Tibial artery (tissue), 4 donors: ENCODE measurements around the gene VSNL1.

Experiments used
- DNase-seq, 2 donors: peaks; one replicate each; pipeline ENCODE4 v3.0.0-alpha.2; 2019
- H3K27ac ChIP-seq, 2 donors: fragments of 200-600 bp; sonication (generic) in 1 of 2; 1 replicate in 1 of 2; 2 replicates in 1 of 2; pipeline ENCODE4 v1.5.1; 2018 to 2019; ENCODE audit warnings: mild to moderate bottlenecking in 1 of 2
- H3K27me3 ChIP-seq, 2 donors: fragments of 200-600 bp; sonication (generic) in 1 of 2; one replicate each; pipeline versions ENCODE4 v1.5.1 to v1.6.0; 2016 to 2019
- H3K36me3 ChIP-seq, 3 donors: fragments of 200-600 bp; sonication (generic) in 2 of 3; one replicate each; pipeline ENCODE4 v1.5.1; 2016 to 2019; ENCODE audit warnings: mild to moderate bottlenecking in 2 of 3
- H3K4me1 ChIP-seq, 4 donors: fragments of 200-600 bp; sonication (generic) in 2 of 4; 1 replicate in 3 of 4; 2 replicates in 1 of 4; pipeline ENCODE4 v1.5.1; 2016 to 2019
- H3K4me3 ChIP-seq, 2 donors: fragments of 200-600 bp; sonication (generic) in 1 of 2; 1 replicate in 1 of 2; 2 replicates in 1 of 2; pipeline ENCODE4 v1.5.1; 2018 to 2019; ENCODE audit warnings: mild to moderate bottlenecking in 2 of 2
- H3K9me3 ChIP-seq, 3 donors: fragments of 200-600 bp; sonication (generic) in 1 of 3; one replicate each; pipeline ENCODE4 v1.5.1; 2016 to 2019
- intact Hi-C: fragments of 100-400 bp; cut with DNase I; formaldehyde crosslinking; loops from one replicate; pipeline ENCODE4 v1.15.0; 2023; ENCODE audit warnings: low total_unique reads
- TF ChIP-seq, protein P1 (sequence below), 2 experiments: fragments of 200-600 bp in 1 of 2; fragments of 450-650 bp in 1 of 2; IDR thresholded peaks; one replicate each; pipeline ENCODE4 v1.5.1; 2017 to 2019; ENCODE audit warnings: antibody characterized with exemption in 2 of 2, mild to moderate bottlenecking in 1 of 2, moderate library complexity in 1 of 2

The VSNL1 gene

DNA sequence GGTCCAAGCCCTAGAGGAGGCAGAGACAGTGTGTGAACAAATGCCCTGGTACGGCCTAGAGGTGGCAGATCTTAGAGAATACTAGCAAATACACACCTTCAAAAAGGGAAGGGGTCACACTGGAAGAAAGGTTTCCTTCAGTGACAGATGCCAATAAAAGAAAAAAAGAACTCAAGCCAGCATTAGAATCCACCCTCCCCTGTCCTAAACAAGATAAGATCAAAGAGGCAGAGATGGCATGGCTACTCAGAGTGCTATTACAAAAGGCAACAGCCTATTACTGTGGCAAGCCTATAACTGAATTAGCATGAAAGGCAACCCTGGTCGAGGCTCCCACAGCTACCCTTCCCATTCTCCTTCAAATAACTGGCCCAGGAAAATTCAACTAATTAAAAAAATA is 143.5 kb downstream of the VSNL1 start:
- Histone ChIP-seq H3K27me3 (no peaks in the 10 kb centered on the region), H3K4me3 (no peak overlapping the region), H3K27ac (no peak overlapping the region), H3K4me1 (no peaks in the 10 kb centered on the region), H3K36me3 (peaks cover 38 to 49% (median 38%) of the 10 kb centered on the region in 3 donors), H3K9me3 (no peaks in the 10 kb centered on the region)
- intact Hi-C loops = no loop called here
- DNase-seq = no peak
- TF ChIP-seq, protein P1, sequence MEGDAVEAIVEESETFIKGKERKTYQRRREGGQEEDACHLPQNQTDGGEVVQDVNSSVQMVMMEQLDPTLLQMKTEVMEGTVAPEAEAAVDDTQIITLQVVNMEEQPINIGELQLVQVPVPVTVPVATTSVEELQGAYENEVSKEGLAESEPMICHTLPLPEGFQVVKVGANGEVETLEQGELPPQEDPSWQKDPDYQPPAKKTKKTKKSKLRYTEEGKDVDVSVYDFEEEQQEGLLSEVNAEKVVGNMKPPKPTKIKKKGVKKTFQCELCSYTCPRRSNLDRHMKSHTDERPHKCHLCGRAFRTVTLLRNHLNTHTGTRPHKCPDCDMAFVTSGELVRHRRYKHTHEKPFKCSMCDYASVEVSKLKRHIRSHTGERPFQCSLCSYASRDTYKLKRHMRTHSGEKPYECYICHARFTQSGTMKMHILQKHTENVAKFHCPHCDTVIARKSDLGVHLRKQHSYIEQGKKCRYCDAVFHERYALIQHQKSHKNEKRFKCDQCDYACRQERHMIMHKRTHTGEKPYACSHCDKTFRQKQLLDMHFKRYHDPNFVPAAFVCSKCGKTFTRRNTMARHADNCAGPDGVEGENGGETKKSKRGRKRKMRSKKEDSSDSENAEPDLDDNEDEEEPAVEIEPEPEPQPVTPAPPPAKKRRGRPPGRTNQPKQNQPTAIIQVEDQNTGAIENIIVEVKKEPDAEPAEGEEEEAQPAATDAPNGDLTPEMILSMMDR (IDR thresholded peaks at IDR 0.05) = no peak

DNA sequence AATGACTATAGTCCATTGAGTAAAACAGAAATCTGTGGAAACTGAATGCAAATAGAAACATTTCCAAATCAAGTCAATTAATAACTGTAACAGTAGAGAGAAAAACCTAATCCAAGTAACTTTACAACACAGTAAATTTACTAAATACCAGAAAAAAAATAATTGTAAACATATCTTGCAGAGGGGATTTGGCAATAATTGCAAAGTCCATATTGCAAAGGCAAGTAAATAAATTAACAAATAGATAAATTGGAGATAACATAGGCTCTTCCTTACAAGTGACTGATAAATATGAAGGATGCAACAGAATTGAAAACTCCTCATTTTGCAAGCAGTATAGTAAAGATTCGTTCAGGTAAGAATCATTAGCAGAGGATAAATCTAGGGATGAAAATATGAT is 148.1 kb downstream of the VSNL1 start:
- Histone ChIP-seq H3K4me1 (no peaks in the 10 kb centered on the region), H3K9me3 (no peaks in the 10 kb centered on the region), H3K4me3 (no peak overlapping the region), H3K27ac (no peak overlapping the region), H3K36me3 (peaks cover 26 to 42% (median 27%) of the 10 kb centered on the region in 3 donors), H3K27me3 (no peaks in the 10 kb centered on the region)
- intact Hi-C loops = no loop called here
- DNase-seq = no peak
- TF ChIP-seq, protein P1 (IDR thresholded peaks at IDR 0.05) = no peak

DNA sequence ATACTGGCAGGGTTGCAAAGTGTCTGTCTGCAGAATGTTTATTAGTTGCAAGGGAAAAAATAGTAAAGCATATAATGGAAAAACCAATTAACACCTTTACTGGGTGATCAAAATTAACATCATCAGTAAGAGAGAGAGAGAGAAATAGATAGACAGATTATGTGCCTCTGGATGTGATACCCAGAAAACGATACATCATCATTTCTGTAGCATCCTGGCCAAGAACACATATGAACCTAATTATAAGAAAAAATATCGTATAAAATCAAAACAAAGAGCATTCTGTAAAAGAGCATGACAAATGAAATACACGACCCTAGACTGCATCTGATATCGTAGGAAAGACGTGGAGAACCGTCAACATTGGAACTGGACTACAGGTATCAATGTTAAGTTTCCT is 148.5 kb downstream of the VSNL1 start:
- H3K4me1 ChIP-seq = no peaks in the 10 kb centered on the region
- no peak overlapping the region for H3K27ac ChIP-seq
- H3K9me3 ChIP-seq = no peaks in the 10 kb centered on the region
- TF ChIP-seq, protein P1 (IDR thresholded peaks at IDR 0.05) = no peak
- no peak overlapping the region for H3K4me3 ChIP-seq
- H3K27me3 ChIP-seq = no peaks in the 10 kb centered on the region
- intact Hi-C loops = no loop called here
- H3K36me3 ChIP-seq = peaks cover 26 to 43% (median 30%) of the 10 kb centered on the region in 3 donors
- no peak for DNase-seq

DNA sequence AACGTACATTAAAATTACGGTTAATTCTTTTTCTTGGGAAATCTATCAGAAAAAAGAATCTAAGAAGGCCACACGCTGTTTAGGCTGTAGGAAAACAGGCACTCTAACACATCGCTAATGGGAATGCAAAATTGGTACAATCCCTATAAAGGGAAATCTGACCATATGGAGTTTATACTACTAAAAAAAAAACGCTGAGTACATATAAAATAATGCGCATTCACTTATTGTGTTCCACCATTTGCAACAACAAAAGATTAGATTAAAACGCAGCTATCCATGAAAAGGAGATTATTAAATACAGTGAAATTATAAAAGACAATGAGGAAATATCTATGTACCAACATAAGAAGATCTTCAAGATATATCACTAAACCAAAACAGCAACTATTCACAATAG is 150.3 kb downstream of the VSNL1 start:
- intact Hi-C loops = no loop called here
- peaks cover 33 to 59% (median 45%) of the 10 kb centered on the region in 3 donors for H3K36me3 ChIP-seq
- no peaks in the 10 kb centered on the region for H3K27me3 ChIP-seq
- H3K4me3 ChIP-seq = no peak overlapping the region
- no peak for DNase-seq
- TF ChIP-seq, protein P1 (IDR thresholded peaks at IDR 0.05) = no peak
- no peak overlapping the region for H3K27ac ChIP-seq
- no peaks in the 10 kb centered on the region for H3K9me3 ChIP-seq
- no peaks in the 10 kb centered on the region for H3K4me1 ChIP-seq
